Gastroesophageal sphincter (tissue), 3 donors: ENCODE data around the gene ADAMTS2.

Experiments used
- CTCF ChIP-seq, 4 experiments: fragments of 200-600 bp in 2 of 4; fragments of 450-650 bp in 2 of 4; sonication (generic) in 1 of 4; IDR thresholded peaks; one replicate each; pipeline ENCODE4 v1.5.1; 2017 to 2019; ENCODE audit warnings: antibody characterized with exemption in 4 of 4, mild to moderate bottlenecking in 2 of 4, moderate library complexity in 2 of 4
- POLR2A ChIP-seq, 2 donors: fragments of 450-650 bp; IDR thresholded peaks; one replicate each; pipeline ENCODE4 v1.6.1; 2017; ENCODE audit warnings: antibody characterized with exemption in 2 of 2, mild to moderate bottlenecking in 2 of 2, moderate library complexity in 1 of 2
- POLR2AphosphoS5 ChIP-seq: sonication (generic); formaldehyde crosslinking; IDR thresholded peaks from one replicate; pipeline ENCODE4 v1.6.1; 2017; ENCODE audit warnings: antibody characterized with exemption

DNA sequence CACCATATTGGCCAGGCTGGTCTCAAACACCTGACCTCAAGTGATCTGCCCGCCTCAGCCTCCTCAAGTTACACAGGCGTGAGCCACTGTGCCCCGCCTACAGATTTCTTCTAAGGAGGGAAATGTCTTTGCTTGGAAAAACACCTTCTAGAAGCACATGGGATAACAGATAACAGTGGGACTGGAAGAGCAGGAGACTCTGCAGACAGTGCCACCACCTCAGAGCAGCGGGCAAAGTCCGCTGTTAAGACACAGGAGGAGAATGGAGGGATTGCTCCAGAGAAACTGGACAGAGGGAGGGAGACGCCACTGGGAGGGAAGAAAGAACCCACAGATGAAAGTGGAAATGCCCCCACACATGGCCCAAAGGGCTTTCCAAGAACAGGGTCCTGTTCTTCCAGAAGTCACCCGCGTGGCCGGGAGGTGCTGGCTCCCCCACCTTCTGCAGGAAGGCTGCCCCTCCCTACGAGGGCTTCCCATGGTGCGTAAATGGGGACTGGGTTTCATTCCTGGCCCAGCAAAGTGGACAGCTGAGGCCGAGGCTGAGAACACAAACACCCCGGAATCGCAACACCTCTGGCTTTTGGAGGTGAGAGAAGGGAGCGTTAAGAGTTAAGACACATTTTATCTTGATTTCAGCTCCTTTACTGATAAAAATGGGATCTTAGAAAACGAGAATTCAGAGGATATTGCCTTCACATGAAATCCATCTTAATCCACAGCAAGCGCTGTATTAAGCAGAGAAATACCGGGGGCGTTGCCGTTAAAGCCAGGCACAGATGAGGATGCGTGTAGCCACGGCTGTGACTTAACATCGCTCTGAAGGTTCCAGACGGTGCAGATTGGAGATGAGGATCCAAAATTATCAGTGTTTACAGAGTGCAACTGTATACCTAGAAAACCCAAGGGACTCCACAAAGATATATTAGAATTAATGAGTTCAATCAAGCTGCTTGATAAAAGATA, 11.2 kb downstream of the ADAMTS2 start:
- no peak for TF ChIP-seq CTCF (IDR thresholded peaks at IDR 0.05)
- TF ChIP-seq POLR2A (IDR thresholded peaks at IDR 0.05): no peak
- no peak for TF ChIP-seq POLR2AphosphoS5
